ENCODE measurements around the gene EVPL.
"Not testable (repeated sequence)": the region's sequence is repeated elsewhere in the genome, so short reads cannot be mapped to it uniquely, and the experiment has no call there.

Gene EVPL

DNA sequence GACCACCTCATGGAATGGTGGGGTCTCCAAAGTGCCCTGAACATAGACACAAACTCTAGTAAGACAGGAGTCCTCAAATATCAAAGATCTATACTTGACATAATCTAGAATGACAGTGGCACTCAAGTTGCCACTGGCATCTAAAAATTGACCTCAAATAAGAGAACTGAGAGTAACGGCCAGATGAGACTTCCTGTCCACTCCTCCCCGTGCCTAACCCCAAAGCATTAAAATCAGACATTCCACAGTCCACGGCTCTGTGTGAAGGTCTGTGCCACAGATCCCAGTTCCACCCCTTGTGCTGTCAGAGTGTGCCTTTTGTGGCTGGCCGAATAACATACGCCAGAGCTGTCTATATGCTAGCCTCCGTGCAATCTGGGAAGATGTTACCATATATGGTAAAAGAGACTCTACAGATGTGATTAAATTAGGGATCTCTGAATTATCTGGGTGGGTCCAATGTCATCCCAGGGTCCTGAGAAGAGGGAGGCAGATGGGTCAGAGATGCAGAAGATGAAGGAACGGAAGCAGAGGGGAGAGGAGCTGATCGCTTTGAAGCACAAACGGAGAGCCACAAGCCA, 21.0 kb upstream of the EVPL start:
- no peak for DNase-seq (ENCODE audit: low read depth in 2 of 2, low spot score in 1 of 2)

DNA sequence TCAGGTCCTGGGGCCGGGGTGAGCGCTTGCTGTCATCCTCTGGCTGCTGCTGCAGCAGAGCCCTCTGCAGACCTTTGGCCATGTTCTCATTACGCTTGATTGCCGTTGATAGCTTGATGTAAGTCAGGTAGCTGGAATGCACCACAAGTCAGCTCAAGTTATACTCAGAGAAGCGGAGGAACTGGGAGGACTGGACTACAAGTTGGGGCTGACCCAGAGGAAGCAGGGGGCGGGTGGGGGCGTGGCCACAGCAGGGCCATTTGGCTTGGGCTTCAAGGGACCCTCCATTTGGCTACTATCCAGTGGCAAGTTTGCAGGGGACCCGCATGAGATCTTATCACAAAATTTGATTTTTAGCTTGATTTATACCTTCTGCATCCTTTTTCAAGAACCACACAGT, 19.0 kb upstream of the EVPL start:
- DNase-seq (ENCODE audit: low read depth in 2 of 2, low spot score in 1 of 2): no peak

DNA sequence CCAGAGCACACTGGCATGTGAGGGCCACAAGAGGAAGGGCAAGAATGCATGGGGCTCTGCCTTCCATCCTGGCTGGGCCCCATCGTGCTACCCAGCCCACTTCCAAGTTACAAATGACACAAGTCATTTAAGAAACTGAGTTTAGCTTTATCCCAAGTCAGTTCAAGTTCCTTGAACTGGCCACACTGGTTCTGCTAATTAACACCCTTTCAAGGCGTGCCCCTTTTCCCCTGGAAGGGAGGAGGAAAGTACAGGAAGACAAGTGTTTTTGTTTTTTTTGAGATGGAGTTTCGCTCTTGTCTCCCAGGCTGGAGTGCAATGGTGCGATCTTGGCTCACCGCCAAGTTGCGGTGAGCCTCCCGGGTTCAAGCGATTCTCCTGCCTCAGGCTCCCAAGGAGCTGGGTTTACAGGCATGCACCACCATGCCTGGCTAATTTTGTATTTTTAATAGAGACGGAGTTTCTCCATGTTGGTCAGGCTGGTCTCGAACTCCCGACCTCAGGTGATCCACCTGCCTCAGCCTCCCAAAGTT, 17.4 kb upstream of the EVPL start:
- DNase-seq (ENCODE audit: low read depth in 2 of 2, low spot score in 1 of 2): not testable (repeated sequence)

DNA sequence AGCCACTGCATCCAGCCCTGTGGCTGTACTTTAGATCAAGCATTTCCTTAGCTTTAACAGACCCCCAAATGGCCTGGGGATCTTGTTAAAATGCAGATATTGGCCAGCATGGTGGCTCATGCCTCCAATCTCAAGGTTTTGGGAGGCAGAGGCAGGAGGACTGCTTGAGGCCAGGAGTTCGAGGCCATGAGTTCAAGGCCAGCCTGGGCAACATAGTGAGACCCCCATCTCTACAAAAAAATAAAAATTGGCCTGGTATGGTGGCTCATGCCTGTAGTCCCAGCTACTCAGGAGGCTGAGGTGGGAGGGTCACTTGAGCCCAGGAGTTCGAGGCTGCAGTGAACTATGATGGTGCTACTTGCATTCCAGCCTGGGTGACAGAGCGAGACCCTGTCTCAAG, 15.8 kb upstream of the EVPL start:
- not testable (repeated sequence) for DNase-seq (ENCODE audit: low read depth in 2 of 2, low spot score in 1 of 2)

DNA sequence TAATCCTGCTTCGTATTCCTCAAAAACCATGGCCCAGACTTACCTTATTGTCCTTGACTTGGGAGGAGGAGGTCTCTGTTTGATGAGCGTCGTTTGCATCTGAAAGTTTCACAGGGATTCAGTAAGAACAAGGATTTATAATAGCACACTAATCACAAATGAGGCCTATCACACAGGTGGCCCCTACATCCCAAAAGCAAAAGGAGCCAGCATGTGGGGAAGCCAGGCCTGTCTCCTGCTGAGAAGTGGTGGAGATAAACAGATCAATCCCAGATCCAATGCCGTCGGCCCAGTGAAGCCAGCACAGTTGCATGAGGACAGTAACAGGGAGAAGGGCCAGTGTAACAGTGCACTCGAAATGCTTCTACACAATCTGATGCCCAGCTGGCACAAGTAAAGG, 13.3 kb upstream of the EVPL start:
- DNase-seq (ENCODE audit: low read depth in 2 of 2, low spot score in 1 of 2): no peak

DNA sequence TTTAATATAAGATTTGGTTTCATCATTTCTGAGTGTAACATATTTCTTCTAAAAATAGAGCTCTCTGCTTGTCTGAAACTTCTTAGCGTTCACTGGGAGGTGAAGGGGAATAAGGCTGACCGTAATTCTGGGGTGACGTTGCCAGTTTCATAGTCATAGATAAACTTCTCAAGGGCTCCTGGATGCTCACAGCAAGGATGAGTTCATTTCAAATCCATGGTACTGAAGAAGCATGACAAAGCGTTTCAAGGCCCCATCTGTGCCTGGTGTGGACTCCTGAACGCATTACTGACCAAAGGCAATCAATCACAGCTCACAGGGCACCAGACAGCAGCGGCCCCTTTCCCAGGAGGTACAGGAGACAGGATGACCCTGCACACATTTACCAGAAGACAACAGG, 12.0 kb upstream of the EVPL start:
- no peak for DNase-seq (ENCODE audit: low read depth in 2 of 2, low spot score in 1 of 2)

DNA sequence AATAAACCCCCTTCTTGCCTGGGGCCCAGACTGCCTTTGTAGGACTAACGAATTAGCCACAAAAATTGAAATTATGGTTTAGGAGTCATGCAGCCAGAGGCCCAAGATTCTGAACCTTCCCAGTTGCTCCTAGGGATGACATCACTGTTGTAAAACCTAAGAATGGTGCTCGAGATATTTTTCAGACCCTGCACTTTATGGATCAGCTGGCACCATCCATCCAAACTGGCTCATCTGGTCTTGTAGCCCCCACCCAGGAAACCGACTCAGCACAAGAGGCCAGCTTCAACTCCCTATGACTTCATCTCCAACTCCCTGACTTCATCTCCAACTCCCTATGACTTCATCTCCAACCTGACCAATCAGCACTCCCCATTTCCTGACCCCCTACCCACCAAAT, 10.9 kb upstream of the EVPL start:
- DNase-seq (ENCODE audit: low read depth in 2 of 2, low spot score in 1 of 2): no peak

DNA sequence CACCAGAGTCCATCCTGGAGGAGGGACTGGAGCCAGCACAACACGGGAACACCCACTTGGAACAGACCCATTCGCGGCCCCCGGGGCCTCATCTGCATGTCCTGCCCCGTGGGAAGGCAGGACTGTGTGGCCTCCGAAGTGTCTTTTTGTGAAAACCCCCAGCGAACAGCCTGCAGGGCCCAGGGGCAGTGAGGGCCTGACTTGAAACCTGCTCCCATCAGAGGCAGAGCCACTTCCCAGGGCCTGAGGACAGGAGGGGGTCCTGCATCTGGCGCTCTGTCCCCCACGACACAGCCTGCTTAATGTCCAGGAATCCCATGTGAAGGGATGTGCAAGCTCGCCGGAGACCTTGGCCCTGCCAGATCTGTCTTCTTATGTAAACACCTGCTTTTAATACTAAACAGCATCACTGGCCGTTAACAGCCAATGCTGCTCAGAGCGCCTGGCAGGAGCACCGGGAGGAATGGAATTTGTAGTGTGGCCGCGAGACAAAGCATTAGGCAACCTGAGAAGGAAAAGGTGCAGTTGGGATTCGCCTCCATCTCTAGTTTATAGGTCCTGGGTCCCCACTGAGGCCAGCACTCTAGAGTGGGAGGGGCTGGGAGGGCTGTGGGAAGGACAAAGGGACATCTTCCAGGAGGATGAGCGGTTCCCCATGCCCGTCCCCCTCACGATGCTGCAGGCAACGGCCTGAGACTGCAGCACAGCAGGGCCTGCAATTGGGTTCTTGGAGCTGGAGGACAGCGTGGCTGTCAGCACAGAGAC, 9.6 kb upstream of the EVPL start:
- DNase-seq (ENCODE audit: low read depth in 2 of 2, low spot score in 1 of 2): no peak

DNA sequence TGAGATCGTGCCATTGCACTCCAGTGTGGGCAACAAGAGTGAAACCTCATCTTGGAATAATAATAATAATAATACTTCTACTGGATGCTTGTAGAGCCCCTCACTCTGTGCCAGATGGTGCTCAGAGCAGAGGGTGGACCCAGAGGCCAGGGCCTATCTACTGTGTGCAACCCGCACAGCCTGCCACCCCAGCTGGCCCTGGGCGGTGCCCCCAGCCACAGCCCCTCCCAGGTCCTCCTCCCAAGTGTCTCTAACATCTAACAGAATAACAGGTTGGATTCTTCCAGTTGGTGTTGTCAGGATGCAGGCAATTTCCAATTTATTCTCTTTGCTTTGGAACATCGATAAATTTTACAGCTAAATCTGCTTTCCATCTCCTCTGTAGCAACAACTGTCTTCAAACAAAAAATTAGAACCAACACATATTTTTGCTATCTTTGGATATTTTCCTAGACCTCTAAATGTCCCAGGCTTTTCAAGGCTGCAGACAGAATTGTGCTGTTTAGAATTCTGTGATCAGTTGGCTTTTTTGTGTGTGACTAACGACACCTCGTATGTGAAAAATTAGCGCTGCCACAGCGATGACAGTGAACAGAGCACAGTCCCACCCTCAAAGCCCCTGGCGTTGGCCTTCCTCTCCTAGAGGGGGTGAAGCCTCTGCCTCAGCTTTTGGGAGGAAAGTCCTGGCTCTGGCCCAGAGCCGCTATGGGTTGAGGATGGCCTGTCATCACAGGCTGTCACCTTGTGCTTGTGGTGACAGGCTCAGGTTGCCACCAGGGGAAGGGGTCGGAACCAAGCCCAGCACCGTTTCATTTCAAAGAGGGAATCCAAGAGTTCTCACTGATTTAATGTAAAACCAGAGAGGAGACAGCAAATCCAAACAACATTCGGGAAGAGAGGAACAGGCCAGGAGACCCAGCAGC, 7.6 kb upstream of the EVPL start:
- DNase-seq (ENCODE audit: low read depth in 2 of 2, low spot score in 1 of 2): no peak

DNA sequence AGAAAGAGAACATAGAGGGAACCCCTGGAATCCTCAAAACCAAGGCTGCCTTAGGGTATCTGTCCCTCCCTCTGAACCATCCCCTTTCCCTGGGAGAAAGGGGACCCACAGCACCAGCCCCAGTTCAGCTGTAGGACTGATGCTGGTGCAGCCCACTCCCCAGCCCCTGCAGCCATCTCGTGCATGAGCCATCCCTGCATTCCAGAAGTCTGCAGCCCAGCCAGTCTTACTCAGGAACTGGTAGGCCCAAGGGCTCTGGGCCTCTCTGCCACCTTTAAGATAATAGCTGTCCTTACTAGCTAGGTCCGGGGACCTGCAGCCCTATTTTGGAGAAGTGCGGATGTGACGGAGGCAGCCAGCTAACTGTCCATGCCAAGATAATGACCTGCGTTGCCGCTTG, 6.0 kb upstream of the EVPL start:
- DNase-seq (ENCODE audit: low read depth in 2 of 2, low spot score in 1 of 2): no peak

DNA sequence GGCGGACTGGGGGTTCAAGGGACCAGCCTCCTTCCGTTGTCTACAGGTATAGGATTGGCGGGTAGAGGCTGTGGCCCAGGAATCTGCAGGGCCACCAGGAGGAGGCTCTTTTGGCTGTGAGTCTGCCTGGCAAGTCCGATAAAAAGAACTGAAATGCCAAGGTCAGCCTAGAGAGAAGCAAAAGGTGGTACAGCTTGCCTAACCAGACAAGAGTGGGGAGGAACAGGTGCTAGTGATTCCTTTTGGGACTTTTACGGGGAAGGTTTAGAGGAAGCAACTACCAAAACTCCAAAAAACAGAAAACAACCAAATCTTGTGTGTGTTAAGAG, 5.6 kb upstream of the EVPL start:
- no peak for DNase-seq (ENCODE audit: low read depth in 2 of 2, low spot score in 1 of 2)

DNA sequence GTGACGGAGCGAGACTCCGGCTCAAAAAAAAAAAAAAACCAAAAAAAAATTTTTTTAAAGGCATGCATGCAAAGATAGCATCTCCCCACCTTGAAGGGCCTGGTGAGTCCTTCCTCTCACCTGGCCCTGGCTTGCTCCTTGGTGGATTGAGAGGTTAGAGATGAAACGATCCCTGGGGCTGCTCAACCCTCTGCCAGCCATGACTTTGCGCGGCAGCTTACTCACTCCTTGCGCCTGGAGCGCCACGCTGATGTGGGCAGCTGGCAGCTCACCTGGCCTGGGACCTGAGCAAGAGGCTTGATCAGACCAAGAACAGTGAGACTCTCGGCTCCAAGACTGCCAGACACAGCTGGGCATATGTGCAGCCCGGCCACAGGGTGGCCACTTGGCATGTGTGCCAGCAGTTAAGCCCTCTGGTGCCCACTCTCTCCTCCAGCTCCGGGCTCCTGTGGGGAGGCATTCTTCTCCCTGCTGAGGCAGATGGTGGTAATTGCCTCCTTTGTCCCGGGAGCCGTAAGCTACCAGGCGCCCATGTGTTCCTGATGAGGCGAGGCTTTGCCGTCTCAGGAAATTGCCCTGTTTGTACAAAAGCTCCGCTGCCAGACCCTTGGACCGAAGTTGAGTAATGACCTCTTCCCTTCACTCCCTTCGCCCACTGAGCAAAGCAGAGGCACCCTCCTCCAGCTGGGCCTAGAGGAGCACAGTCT, 5.1 kb upstream of the EVPL start:
- no peak for DNase-seq (ENCODE audit: low read depth in 2 of 2, low spot score in 1 of 2)

DNA sequence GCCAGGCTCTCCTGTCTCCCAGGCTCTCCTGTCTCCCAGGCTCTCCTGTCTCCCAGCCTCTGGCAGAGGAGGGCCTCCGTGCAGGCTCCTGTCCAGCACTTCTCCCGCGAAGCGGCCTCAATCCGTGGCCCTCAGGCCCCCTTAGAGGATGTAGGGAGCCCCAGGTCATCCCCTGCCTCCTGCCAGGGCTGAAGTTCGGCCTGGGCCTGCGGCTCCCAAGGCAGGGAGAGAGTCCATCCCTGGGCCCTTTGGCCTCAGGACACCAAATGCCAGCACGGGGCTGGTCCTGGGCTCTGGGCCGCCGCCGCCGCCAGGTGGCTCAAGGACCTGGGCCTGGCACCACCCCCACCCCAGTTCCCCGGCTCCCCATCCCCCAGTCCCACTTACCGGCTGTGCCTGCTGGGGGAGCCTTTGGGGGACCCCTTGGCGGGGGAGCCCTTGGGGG, 370 bp downstream of the EVPL start:
- DNase-seq (ENCODE audit: low read depth in 2 of 2, low spot score in 1 of 2): no peak

DNA sequence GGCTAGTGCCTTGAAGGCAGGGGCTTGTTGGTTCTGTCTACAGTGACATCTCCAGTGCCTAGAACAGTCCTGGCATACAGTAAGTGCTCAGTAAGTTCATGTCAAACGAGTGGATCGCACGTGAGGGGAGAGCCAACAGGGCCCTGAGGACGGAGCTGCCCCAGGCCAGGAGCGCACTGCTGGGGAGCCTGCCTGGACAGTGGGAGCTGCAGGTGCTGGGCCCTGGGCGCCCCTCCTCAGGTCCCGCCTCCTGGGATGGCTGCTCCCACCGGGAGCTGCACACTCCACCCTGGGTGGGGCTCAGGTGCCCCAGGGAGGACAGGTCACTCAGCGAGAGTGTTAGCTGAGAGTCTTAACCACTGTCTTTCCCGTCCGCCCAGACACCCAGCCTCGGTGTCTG, 1.8 kb downstream of the EVPL start:
- DNase-seq (ENCODE audit: low read depth in 2 of 2, low spot score in 1 of 2): no peak

DNA sequence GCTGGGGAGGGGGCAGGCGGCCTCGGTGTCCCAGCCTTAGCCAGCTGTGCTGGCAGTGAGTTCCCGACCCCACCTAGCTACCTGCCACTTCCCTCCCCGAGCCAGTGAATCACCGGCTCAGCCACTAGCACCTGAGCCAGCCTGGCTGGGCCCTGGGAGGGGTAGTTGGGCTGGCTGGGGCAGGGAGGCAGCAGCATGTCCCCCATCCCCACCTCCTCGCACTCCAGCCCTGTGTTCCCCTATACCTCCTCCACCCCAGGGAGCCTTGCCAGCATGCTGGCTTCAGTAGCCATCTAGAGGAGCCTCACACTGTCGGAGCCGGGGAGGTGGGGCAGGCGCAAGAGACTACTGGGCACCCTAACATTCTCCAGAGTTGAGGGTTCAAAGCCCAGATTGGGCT, 2.8 kb downstream of the EVPL start:
- DNase-seq (ENCODE audit: low read depth in 2 of 2, low spot score in 1 of 2): no peak

DNA sequence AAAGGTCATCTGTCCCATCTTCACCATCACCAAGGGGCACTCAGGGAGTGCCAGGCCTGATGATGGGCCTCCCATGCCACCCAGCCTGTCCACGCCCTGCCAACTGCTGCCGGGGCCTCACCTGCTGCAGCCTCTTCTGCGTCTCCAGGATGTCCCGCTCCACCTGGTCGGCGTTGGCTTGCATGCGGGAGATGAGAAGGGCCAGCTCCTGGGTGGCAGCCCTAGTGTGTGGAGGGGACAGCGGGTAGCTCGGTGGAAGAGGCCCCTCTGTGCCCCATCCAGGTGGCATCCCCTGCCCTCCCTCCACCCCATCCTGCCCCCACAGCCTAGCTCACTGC, 3.2 kb downstream of the EVPL start:
- DNase-seq (ENCODE audit: low read depth in 2 of 2, low spot score in 1 of 2): no peak

DNA sequence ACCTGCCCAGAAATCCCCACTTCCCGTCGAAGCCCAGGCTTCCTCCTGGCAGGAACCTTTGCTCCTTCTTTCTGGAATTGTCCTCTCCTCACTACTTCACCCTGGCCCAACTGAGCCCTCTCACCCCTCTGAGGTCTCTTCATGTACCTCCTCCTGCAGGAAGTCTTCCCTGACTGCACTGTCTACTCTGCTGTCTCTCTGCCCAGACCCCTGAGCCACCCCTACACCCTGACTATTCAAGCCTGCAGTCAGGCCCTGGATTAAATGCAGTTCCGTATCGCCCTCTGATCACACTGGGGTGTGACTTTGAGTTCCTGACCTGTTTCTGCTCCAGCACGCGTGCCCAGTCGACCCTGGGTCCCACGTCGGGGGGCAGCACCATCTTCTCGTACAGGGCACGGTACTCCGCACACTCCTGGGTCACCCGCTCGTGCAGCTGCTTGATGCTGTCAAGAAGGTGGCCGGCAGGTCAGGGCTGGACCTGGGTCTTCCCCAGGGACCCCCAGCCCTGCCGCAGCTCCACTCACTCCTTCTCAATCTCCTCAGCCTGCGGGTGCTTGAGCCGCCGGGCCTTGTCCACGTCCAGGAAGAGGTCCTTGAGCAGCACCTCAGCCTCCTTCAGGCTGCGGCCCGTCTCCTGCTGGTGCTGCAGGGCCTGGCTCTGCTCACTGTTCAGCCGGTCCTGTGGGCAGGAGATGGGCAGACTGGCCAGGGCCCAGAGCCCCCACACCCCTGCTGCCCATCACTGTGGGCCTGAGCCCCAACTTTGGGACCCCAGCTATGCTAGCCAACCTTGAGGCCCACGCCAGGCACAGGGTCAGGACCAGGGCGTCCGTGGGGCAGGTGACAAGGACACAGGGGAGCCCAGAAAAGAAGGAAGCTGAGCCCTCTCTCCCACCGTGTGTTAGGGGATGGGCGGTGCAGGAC, 3.9 kb downstream of the EVPL start:
- no peak for DNase-seq (ENCODE audit: low read depth in 2 of 2, low spot score in 1 of 2)

DNA sequence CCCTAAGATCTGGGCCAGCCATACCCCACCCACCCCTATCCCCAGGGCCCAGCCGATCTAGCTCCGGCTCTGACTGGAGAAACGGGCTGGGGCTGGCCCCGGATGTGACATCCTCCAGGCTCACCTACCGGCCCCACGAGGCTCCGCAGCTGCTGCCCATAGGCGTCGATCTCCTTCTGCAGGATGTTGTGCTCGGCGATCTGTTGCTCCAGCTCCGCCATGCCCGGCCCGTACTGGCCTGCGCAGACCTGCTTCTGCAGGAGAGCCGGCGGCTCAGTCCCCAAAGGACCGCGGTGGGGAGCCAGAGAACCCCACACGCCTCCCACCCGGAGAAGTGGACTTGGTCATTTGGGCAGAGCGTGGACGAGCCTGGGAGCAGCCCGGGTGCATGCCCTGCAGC, 4.8 kb downstream of the EVPL start:
- no peak for DNase-seq (ENCODE audit: low read depth in 2 of 2, low spot score in 1 of 2)

DNA sequence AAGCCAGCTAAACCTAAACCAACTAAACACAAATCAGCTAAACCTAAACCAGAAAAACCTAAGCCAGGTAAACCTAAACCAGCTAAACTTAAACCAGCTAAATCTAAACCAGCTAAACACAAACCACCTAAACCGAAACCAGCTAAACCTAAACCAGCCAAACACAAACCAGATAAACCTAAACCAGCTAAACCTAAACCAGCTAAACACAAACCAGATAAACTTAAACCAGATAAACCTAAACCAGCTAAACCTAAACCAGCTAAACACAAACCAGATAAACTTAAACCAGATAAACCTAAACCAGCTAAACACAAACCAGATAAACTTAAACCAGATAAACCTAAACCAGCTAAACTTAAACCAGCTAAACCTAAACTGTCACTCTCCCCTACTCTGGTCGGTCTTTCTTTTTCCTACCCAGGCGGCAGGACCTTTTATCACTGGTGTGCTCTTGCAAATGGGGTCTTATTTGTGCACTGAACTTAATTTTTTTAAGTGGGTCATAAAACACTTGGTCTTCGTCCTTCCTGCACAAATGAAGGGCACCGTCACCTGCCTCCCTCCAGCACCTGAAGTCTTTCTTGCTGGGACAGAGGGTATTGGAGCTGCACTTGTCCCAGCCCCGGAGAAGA, 7.2 kb downstream of the EVPL start:
- DNase-seq (ENCODE audit: low read depth in 2 of 2, low spot score in 1 of 2): no peak

DNA sequence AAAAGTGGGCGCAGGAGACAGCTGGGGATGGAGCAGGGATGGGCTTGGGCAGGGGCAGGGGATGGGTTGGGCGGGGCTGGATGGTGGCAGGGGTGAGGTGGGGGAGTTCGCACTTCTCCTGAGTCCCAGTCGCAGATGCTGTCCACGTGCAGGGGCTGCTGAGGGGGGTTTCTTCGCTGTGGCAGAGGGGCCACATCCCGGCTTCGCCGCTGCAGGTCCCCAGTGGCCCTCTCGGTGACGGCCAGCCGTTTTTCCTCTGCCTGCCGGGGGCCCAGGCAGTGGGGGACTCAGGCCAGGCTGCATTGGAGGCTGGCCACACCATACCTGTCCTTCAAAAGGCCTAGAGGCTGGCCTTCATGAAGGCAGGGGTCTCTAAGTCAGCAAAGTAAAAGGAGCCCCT, 8.3 kb downstream of the EVPL start:
- no peak for DNase-seq (ENCODE audit: low read depth in 2 of 2, low spot score in 1 of 2)

Measured in stimulated activated CD8-positive, alpha-beta memory T cell treated with anti-CD3 and anti-CD28 coated beads, Interleukin-4, amount 100 ng/mL, for 4 hours (primary cell).